NOMO-1 (cell line): ENCODE measurements around the gene GSE1.

ENCODE experiments used
- DNase-seq, 2 experiments: peaks; one replicate each; lab custom pipeline; 2025; ENCODE audit not compliant: unreplicated experiment in 2 of 2; lab: John Stamatoyannopoulos, UW

The GSE1 gene

DNA sequence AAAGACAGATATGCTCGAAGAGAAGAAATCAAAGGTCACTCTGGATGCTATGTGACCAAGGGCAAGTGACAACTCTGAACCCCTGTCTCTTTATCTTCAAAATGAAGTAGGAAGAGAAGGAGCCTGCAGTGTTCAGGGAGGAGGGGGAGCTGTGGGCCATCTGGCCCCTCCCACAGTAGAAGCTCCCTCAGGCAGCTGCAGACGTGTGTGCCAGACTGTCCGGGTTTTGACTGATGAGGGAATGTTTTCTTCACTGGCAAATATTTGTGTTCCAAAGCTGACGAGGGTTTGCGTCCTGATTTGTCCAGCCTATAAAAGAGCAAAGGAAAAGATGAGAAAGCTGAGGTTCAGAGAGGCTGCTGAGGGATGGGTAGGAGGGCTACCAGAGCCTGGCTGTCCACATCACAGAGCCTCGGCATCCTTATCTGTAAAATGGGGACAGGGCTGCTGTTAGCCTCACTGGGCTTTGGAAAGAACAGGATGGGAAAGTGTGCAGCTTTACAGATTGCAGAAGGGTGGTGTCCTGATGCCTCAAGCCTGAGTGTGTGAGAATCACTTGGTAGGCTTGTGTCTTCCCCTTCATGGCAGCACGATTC is 77.4 kb downstream of the GSE1 start:
- DNase-seq = no peak

DNA sequence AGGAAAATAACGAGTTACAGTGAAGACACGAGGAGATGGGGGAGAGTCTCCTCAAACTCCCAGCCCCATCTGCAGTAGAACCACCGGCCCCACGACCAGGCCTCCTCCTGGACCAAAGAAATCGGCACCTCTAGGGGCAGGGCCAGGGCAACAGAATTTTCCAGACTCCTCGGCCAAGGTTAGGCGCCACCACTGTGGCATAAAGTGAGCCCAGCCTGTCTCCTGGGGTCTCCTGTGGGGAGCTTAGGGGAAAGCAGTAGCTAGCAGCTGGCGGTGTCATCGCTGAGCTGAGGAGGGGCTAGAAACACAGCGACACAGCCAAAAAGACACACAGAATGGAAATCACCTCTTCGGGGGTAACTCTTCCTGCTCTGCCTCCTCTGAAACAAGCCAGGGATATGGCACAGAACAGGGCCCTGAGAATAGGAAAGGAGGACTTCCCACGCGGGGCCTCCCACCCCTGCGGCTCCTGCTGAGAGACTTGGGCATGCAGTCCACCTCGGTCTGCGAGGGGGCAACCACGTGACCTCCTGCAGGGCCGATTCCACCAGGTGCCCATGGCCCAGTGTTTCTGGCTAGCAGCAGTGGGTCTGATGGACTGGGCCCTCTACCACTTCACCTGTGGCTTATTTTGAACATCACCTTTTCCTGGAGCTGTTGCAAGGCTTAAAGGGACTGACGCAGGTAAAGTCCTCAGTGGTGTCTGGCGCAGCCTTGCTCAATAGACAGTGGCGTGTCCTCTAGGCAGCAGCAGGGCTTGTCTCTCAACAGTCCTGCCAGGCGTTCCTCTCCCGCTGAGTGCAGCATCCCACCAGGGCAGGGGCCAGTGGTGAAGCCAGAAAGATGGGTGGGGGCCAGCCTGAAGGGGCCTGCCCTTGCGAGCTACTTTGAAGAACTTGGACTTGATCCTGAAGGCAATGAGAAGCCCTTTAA is 82.3 kb downstream of the GSE1 start:
- no peak for DNase-seq

DNA sequence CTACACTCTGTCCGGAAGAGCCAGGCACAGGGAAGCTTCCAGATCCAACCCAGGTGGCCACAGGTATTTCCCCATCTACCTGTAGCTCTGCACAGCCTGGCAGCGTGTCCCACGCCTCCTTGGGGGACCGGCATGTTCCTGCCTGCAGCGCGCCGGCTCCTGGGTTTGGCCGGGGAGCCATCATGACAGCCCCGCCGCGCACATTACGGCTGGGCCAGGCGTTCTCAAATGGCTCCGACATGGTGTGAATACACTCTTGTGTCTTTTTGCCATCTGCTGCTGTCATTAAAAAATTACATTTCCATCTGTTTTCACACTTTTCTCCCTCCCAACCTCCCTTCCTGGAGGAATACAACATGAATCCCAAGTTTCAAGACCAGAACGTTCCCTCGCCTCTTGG is 83.7 kb downstream of the GSE1 start:
- DNase-seq = no peak

DNA sequence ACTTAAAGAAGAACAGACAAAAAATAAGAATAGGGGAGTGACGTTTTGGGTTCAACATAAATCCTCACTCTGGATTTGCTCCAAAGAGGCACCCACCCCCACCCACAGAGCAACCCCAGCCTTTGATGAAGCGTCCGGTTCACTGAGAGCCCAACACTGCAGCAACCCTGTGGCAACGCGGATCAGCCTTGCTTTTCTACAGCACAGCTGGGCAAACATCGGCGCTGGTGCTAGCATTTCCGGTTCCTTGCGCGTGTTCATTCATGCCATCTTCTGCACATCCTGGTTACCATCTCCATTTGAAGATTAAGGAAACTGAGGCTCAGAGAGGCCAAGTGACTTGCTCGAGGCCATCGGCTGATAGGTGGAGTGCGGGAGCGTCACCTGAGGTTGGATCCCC is 84.3 kb downstream of the GSE1 start:
- DNase-seq = no peak

DNA sequence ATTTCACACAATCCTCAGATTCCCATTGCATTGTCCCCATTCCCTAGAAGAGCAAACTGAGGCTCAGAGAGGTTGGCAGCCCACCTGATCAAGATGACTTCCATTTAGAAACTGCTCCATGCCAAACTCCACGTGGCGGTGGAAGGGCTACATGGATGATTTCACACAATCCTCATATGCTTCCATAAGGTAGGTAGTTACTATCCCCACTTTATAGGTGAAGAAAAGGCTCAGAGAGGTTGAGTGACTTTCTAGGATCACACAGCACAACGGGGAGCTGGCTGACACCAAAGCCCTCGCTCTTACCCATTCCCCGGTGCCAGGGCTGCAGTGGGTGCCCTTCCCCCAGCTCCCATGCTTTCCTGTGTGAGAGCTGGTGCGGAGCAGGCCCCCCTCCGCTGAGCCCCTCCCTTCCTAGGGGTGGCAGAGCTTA is 85.4 kb downstream of the GSE1 start:
- no peak for DNase-seq

DNA sequence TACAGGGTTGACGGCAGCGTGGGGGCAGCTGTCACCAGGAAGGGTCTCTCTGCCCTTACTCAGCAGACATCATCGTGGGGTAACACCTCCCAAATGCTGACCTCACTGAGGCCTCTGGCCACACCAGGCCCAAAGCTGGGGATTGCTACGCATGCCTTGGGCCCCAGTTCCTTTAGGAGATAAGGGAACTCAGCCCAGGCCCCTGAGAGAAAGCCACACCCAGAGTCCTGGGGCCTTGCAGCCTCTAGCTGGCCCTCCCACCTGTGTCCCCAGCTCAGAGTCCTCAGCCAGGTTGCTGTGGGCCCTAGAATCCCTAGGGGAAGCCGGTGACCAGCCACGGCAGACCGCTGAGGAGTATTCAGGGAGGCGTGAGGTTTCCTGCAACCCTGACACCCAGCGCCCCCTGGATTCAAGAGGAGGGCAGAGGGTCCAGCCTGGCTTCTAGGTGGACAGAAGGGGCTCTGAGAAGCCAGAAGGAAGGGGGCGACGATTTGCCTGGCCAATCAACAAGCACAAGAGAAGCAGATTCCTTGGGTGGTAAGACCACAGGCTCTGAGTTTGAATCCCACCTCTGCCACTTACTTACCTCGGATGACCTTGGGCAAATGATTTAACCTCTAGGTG is 85.9 kb downstream of the GSE1 start:
- DNase-seq = no peak

DNA sequence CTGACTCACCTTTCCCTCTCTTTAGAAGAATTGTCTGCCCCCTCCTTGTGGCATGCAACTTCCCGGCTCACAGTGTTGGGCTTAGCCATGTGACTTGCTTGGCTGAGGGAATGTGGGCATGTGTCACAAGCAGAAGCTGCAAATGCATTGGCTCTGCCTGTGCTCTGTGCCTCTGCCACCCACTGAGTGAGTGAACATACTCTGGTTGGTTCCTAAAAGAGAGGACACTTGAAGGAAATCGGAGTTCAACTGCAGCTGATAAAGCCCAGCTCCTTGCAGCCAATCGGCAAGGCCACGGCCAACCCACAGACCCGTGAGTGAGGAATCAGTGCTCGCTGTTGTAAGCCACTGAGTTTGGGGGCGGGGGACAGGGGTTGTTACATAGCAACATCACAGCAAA is 86.5 kb downstream of the GSE1 start:
- no peak for DNase-seq

DNA sequence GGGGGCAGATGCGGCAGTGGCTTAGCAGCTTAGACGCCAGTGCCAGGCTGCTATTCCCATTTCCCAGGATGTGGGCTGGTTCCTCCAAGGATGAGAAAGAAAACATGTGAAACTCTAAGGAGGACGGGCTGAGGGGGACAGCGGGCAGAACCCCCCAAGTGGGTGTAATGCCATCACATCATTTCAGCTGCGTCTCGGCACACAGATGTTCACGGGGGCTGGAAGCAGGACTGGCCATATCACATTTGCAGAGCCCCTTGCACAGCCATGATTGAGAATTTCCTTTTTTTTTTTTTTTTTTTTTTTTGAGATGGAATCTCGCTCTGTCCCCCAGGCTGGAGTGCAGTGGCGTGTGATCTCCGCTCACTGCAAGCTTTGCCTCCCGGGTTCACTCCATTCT is 90.9 kb downstream of the GSE1 start:
- DNase-seq = no peak

DNA sequence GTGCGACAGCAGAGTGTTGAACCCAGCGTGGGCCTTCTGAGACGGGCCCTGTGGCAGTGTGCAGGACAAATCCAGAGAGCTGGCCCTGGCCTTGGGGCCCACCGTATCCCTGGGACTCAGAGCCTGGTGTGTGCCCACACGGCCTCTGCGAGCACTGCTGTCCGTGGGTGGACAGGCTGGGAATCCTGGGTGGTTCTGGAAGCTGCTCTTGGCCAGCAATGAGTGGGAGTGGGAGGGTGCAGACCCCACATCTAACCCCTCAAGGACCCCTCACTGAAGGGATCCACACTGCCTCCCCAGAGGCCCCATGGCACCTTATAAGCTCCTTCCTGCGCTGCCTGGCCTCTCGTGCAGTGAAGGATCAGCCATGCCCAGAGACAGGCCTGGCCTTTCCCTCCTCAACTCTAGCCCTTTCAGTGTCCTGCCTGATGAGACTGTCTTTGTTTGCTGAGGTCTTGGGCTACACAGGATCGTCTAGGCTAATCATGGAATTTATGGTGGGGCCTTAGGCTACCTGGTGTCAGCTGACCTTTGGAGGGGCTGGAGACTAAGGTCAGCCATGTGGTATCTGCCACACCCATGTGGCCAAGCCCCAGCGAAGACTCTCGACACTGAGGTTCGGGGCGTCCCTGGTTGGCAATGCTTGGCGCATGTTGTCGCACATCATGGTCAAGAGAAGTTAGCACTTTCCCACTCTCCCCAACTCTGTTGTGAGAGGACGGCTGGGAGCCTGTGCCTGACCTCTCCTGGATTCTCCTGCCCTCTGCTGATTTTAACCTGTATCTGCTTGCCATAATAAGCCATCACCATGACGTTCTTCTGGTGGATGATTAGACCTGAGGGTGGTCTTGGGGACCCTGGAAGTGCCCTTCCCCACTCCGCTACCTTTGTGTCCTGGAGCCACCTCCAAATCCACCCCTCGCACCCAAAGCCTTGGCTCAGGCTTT is 92.1 kb downstream of the GSE1 start:
- no peak for DNase-seq

DNA sequence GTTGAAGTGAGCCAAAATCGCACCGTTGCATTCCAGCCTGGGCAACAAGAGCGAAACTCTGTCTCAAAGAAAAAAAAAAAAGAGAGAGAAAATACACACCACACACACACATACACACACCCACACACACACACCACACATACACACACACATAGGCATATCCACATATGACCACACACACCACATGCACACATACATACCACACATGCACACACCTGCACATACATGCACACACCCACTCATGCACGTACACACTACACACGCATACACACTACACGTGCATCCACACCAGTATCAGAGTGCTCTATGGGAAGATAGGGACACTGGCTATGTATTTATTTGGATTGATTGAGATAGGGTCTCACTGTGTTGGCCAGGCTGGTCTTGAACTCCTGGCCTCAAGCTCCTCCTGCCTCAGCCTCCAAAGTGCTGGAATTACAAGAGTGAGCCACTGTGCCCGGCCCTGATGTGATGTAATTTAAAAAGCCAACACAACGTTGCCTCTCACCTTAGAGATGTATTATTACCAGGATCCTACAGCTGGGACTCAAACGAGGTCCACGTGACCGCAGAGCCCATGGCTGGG is 93.4 kb downstream of the GSE1 start:
- DNase-seq = no peak

DNA sequence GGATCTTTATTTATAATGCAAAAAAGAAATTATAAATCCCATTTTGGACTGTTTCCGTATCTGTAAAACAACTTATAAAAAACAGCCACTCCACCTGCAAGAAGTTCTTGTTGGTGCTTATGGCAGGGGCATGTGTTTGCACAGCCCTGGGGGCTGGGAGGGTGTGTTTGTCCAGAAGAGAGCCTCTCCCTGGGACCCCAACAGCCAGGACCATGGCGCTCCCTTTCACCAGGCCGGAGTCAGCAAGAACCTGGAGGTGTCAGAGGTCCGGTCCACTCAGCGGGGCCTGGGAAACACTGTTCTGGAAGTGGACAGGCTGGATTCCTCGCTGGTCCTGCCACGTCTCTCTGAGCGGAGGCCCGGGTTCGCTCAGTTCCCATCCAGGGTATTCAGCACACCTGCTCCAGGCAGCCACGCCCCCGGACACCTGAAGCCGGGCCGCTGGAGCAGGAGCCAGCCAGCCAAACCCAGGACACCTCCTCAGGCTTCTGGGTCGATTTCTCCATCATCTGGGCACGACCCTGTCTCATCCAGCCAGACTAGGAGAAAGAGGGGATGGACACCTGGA is 94.5 kb downstream of the GSE1 start:
- DNase-seq = no peak

DNA sequence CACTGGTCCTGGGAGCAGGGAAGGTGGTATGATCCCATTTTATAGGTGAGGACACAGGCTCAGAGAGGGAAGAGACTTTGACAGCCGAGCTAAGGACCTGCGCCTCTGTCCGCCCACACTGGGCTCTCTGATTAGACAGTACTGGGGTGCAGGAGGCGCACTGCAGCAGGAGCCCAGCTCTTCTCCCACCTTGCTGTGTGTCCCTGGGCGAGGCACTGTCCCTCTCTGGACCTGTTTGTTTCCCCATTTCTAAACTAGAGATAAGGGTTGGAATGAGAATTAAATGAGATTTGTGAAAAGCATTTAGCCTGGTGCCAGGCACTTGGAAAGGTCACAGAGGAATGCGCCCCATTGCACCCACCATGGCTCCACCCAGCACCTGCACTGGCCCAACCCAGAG is 95.2 kb downstream of the GSE1 start:
- DNase-seq = no peak

DNA sequence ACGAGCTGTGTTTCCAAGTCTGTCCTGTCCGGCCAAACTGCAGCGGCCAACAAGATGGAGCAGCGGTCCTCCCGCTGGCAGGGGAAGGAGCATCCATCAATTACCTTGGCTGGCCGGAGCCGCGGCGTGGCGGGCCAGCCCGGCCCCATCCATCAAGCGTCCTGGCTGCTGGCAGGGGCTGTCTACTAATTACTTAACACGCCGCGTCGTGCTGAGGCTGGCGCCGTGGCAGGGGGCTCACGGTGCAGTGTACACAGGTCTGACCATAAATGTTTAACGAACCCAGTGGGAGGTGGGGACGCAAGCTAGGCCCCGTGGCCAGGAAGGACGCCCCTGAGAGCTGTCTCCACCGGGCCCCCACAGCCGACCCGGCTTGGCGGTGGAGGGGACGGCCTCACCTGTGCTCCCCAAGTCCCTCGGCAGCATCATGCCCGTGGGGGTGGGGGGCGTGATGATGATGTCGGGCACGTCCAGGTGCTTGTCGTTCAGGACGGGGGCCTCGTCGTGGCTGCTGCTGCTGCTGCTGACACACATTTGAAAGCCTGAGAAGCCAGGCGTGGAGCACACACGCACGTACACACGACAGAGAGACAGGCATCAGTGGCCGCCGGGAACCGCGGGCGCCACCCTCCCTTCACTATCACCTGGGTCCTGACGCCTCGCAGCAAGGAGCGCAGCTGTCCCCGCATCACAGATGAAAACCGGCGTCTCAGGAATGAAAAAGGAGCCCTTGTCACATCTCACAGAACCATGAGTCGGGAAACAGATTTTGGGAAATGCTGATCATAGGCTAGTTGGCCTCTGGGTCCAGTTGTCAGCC is 96.9 kb downstream of the GSE1 start:
- no peak for DNase-seq

DNA sequence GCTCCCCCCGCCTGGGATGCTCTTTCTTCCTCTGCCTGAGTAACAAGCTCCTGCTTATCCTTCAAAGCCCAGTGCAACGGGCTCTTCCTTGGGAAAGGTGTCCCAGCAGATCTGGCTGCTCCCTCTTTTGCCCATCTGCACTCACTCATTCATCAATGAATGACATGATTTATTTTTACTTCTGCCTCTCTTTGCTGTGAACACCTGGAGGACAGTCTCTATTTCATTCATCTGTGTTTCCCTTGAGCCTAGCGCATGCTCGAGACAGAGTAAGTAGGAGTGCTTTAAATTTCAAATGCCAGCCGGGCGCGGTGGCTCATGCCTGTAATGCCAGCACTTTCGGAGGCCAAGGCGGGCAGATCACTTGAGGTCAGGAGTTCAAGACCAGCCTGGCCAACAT is 97.6 kb downstream of the GSE1 start:
- no peak for DNase-seq

DNA sequence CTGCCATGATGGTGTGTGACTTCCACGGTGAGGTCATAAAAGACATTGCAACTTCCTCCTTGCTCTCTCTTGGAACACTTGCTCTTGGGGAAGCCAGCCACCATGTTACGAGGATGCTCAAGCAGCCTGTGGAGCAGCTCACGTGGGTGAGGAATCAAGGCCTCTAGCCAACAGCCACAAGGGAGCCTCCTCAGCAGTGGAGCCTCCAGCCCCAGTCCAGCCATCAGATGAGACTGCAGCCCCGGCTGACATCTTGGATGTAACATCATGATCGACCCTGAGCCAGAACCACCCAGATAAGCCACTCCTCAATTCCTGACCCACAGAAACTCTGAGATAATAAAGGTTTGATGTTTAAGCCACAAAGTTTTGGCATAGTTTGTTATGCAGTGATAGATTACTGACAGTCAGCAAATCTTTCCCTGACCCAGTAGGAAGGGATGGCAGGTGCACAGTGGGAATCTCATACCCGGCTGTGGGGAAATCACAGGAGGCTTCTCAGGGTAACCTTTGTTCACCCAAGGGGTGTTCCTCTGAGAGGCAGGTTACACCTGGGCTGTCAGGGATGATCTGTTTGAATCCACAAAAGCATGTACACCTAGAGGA is 99.0 kb downstream of the GSE1 start:
- DNase-seq = no peak

DNA sequence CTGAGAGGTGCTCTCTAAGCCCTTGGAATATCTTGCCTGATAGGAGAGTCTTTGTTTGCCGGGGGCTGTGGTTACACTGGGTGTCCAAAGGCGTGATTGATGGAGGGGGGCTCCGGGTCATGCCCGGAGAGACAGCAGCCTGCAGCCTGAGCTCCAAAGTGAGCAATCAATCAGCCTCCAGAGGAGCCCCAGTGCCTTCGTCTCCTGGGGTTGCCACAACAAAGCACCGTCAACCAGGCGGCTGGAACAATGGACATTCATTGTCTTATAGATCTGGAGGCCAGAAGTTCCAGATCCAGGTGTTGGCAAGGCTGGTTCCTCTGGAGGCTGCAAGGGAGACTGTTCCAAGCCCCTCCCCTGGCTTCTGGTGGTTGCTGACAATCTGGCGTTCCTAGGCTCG is 99.7 kb downstream of the GSE1 start:
- no peak for DNase-seq

DNA sequence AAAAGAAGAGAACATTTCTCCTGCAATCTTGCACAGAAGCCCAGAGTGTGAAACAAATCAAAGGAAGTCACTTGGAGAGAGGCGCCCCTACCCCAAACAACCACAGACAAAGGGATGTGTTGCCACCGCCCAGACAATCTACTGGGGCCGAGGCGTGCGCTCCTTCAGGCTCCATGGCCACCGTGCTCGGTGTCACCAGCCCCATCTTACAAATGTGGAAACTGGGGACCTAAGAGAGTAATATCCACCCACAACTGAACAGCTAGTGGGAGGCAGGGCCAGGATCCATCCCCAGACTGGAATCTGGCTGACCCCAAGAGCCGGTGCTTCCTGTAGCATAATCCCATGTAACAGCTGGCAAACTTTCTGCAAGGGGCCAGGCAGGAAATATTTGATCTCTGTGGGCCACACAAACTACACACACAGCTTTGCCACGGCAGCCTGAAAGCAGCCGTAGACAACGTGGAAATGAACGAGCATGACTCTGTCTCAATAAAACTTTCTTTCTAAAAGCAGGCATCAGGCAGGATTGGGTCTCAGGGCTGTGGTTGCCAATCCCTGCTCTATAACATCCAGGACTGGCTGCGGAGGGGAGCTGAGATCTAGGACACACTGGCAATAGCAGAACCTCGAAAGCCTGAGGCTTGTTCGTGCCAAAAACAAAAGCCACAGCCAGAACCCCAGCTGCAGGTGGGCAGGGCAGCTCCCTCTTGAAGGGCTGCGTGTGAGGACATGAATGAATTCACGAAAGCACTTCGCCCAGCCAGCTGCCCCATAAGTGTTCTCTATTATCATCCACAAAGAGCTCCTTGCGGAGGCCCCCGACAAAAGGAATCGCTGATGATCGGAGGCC is 102.3 kb downstream of the GSE1 start:
- DNase-seq = no peak
